Stimulated activated CD4-positive, alpha-beta T cell treated with anti-CD3 and anti-CD28 coated beads, TNF-alpha, amount 100 ng/mL, for 48 hours (primary cell): ENCODE data around the gene NDUFA13.

Experiments
- DNase-seq, 3 donors: peaks; one replicate each; pipeline ENCODE4 v3.0.0-alpha.2; 2020; ENCODE audit warnings: low read depth in 3 of 3

Gene NDUFA13

DNA sequence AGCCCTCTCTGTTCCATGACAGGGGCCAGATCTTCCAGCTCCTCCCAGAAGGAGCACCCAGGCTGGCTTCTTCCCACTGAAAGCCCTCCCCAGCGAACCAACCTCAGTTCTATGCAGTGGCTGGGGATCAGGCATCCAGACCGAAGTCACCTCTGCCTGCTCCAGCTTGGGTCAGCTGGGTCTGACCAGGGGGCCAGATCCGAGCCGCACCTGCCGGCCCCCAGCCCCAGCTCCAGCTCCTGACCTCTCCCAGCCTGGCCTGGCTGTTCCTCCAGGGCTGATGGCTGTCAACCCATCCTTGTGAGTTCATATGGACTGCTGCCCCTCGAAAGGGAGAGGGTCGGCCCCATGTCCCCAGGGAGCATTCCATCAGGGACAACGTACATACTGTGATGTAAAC, 8.7 kb upstream of the NDUFA13 start:
- DNase-seq = no peak

DNA sequence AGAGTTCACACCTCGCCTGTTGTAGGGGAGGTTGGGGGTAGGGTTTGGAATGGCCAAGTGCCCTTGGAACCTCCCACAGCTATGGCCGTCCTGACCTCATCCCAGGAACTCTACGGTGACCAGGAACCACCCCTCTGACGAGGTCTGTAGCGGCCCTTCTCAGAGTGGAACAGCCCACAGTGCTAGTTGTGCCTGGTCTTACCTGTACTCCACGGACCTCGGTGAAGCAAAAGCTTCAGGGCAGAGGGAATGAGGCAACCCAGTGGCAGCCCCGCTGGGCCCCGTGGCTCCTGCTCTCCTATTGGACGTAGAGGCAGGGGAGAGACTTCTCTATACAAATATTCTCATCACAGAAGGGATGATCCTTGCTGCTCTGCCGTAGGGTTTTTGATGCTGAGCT, 7.8 kb upstream of the NDUFA13 start:
- no peak for DNase-seq

DNA sequence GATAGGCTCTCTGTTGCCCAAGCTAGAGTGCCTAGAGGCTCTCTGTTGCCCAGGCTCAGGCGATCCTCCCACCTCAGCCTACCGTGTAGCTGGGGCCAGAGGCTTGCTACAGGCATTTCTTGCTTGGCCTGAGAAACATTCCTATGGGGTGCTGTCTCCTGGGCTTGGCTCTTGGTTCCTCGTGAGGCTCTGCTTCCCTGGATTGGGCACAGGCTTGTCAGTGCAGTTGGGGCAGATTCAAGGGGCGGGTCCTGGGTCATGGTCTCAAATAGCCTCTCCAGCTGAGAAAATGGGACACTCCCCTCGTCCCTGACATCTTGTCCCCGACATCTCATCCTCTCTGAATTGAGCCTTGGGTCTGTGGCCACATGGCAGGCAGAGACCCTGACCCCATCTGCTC, 5.6 kb upstream of the NDUFA13 start:
- DNase-seq = no peak

DNA sequence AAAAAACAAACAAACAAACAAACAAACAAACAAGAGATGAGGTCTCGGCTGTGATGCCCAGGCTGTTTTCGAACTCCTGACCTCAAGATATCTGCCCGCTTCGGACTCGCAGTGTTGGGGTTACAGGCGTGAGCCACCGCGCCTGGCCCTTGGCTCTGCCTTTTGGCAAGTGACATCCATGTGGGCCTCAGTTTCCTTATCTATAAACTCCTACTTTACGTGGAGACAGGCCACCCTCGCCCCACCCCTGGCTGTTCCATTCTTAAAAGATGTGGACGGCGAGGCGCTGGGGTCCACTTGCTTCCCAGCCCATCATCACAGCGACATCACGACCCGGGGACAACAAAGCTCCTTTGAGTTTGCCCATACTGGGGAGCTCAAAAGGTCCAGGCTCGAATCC, 2.3 kb upstream of the NDUFA13 start:
- no peak for DNase-seq

DNA sequence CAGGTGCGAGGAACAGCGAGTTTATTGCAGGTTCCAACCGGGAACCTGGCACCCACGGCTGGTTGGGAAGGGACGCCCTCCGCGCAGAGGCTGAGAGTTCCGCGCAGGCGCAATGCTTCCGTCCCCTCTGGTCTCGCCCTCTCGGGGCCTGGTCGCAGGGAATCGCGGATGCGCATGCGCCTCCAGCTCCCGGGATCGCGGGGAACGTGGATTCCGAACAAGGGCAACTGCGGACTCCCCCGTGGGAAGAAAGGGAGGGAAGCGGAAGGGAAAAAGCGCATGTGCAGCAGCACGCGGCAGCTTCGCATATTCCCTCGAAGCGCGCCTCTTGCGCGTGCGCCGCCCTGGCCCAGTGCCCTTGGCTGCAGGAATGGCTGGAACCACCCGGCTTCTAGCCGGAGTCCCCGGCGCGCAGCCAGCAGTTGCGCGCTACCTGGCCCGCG, 1.8 kb upstream of the NDUFA13 start:
- no peak for DNase-seq

DNA sequence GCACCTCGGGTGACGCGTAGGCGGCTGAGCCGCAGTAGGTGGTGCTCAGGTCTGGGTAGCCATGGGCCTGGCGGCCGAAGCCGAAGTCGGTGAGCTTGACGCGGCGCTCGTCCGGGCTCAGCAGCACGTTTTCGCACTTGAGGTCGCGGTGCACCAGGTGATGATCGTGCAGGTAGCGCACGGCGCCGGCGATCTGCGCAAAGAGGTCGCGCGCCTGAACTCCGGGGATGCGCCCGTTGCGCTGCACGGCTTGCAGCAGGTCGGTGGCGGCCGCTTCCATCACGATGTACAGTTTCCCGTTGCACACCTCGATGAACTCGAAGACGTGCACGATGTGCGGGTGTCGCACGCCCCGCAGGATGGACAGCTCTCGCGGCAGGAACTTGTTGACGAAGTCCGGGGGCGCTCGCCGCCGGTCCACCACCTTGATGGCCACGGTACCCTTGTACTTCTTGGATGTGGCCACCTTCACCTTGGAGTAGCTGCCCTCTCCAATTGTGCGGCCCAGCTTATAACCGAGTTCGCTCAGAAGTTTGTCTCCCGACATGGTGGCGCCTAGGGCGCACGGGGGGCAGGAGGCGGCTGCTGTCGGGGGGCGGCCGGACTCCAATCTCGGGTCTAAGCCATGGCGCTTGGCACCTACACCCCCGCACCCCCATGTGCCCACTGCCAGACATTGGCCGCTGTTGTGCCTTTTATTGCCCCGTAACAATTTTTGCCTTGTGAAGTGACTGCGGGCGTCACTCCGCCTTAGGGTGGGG, 964 bp upstream of the NDUFA13 start, which contains the start of gene TSSK6:
Gene TSSK6, minus strand, starts transcription at position 668 of the 761 bp plus-strand sequence. Its CDS starts 121 bp downstream, at position 547.
- no peak for DNase-seq

DNA sequence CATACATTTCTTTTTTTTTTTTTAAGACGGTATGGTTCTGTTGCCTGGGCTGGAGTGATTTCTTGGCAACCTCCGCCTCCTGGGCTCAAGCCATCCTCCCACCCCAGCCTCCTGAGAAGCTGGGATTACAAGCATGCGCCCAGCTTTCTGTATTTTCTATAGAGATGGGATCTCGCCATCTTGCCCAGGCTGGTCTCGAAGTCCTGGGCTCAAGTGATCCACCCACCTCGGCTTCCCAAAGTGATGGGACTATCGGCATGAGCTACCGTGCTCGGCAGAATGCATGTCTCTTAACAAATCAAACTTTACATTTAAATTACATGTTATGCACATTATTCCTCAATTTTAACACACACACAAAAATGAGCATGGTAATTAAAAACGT, 1.2 kb downstream of the NDUFA13 start:
- no peak for DNase-seq

DNA sequence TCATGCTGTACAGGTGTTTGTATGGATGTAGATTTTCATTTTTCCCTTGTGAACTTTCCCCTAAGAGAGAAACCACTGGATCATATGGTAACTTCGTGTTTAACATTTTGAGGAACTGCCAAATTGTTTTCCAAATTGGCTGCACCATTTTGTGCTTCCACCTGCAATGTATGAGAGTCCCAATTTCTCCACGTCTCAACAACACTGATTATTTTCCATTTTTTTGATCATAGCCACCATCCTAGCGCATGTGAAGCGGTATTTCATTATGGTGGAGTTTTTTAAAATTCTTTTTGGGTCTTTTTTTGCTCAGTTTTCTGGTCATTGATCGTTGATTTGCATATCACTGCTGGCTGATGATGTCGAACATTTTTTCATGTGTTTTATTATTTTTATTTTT, 5.0 kb downstream of the NDUFA13 start:
- DNase-seq = no peak

DNA sequence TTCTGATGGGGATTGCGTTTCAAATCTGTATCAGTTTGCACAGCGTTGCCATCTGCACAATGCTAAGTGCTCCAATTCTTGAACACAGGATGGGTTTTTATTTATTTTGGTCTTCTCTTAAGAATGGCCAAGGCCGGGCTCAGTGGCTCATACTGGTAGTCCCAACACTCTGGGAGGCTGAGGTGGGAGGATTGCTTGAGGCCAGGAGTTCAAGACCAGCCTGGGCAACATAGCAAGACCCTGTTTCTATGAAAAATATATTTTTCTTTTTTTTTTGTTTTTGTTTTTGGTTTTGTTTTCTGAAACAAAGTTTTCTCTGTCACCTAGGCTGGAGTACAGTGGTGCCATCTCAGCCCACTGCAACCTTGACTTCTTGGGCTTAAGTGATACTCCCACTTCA, 7.2 kb downstream of the NDUFA13 start:
- no peak for DNase-seq

DNA sequence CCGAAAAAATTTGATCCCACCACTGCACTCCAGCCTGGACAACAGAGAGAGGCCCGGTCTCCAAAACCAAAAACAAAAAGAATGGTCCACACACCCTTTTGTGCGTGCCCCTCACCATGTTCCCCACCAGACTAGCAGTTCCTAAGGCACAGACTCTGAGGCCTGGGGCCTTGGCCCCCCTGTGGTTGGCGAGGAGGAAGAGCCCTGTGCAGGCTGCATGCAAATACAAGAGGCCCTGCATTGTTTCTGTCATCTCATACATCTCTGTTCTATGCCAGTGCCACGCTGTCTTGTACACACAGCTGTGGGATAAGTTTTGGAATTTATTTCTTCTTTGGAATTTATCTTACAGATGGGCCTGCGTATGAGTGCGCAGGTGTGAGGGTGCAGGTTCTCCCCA, 8.0 kb downstream of the NDUFA13 start:
- DNase-seq = no peak

DNA sequence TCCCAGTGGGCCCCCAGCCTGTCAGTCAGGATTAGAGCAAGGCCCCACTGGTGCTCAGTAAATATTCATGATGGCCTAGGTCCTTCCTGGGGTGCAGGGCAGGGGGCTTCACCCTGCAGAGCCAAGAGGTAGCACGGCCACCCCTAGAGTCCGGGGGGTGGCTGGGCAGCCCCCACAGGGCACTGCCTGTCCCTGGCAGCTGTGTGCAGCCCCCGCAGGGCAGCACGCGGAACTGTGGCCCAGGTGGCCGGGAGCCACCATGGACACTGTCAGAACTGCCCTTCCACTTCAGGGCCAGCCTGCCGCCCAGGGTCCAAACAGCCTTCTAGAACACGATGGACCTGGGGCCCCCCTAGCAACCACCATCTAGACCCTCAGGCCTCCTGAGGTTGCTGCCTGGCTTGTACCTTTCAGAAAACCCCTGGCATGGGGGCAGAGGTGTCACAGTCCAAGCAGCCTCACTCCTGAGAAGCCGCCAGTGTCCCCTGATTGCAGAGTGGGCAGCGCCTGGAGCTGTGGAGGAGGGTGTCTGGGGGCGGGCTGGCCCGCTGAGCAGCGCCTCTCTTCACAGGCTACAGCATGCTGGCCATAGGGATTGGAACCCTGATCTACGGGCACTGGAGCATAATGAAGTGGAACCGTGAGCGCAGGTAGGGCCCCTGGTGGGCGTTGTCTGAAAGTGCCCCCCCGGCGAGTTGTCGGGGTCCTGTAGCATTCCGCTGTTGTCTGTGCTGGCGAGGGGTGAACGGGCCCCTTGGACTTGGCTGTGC, 9.8 kb downstream of the NDUFA13 start:
- DNase-seq = no peak

DNA sequence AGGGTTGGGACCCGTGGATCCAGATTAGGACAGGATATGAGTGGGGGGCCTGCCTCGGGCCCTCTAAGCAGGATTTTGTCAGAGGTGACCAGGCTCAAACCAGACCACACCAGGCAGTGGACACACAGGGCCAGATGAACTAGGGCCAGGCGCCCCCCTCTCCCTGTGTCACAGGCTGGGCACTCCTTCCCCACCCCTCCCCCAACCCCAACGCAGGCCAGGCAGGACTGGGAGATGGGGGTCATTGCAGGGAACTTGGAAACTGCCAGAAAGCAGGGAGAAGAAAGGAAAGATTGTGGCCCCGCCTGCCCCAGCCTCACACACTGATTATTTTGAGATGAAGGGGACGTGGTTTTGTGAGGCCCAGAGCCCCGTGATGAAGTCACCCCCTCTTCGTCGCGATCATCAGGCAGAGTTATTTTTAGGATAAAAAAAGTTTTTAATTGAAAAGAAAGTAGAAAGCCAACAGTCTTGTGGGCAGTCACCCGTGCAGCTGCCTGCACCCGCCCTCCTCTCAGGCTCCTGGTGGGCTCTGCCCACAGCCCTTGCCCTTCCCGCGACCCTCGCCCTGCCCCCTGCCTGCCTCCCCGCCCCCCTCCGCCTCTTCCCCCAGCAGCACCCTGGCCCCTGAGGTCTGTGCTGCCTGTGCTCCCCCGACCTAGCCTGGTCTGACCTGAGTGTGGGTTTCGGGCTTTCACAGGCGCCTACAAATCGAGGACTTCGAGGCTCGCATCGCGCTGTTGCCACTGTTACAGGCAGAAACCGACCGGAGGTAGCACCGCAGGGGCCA, 10.8 kb downstream of the NDUFA13 start:
- DNase-seq = no peak

DNA sequence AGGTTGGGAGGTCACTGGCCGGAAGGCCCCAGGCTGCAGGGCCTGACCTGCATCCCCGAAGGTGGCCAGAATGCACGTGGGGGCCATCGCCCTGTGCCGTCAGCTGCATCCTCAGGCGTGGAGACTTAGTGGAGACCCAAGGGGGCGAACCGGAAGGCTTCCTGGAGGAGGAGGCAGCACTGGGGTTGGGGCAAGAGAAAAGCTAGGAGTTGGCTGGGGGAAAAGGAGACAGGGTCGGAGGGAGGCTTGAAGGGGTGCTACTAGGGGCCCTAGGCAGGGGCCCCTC, 11.3 kb downstream of the NDUFA13 start:
- no peak for DNase-seq

DNA sequence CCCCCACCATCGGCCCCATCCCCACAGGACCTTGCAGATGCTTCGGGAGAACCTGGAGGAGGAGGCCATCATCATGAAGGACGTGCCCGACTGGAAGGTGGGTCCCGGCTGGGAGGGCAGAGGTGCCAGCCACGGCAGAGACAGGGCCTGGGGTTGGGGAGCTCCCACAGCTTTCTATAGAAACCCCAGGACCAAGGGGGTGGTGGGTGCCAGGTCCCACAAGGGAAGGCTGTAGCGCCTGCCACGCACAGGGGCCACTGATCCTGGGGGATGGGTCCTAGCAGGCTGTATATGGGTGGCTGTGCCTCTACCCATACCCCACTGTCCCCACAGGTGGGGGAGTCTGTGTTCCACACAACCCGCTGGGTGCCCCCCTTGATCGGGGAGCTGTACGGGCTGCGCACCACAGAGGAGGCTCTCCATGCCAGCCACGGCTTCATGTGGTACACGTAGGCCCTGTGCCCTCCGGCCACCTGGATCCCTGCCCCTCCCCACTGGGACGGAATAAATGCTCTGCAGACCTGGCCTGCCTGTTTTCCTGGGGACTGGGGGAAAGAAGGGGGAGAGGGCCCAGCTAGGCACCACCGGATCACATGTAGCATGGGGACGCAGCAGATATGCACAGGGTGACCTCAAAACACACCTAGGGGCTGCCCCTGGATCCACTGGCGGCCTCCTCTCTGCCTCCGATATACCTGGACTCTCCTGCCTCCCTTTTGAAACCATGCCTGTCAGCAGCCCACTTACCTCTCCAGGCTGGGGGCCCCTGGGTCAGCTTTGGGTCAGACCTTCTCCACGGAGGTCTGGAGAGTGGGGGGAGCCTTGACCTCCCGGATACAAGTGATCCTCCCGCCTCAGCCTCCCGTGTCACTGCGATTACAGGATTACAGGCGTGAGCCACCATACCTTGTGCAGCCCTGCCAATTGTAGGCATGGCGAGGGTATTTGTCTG, 11.9 kb downstream of the NDUFA13 start:
- DNase-seq = no peak

DNA sequence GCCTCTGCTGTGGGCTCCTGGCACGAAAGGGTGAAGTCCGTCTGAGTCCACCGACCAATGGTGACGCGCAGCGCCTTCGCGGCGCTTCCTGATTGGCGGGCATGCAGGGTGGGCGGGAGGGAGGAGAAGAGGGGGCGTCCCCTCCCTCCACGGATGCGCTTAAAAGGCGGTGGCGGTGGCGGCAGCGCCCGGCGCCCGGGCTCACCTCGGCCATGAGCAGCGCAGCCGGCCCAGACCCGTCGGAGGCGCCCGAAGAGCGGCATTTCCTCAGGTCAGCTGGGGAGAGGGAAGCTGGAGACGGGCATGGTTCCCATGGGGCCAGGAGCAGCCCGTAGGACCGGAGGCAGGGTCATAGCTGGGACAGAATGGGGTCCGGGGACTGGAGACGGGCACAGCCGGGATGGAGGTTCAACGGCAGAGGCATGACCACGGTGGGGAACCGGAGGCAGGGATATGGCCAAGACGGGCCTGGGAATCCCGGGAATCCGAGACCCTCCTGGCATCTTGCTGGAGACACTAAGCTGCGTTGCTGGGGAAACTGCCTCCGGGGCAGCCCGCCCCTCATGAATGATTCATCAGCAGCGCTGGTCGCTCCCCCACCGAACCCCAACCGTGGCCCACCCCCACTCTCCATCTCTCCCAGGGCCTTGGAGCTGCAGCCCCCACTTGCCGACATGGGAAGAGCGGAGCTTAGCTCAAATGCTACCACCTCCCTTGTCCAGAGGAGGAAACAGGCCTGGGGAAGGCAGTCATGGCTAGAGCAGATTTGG, 12.9 kb downstream of the NDUFA13 start, which contains the start of gene YJEFN3:
Gene YJEFN3, plus strand, starts transcription at position 191 of the 770 bp plus-strand sequence. Its CDS starts 22 bp downstream, at position 213.
- DNase-seq = no peak

DNA sequence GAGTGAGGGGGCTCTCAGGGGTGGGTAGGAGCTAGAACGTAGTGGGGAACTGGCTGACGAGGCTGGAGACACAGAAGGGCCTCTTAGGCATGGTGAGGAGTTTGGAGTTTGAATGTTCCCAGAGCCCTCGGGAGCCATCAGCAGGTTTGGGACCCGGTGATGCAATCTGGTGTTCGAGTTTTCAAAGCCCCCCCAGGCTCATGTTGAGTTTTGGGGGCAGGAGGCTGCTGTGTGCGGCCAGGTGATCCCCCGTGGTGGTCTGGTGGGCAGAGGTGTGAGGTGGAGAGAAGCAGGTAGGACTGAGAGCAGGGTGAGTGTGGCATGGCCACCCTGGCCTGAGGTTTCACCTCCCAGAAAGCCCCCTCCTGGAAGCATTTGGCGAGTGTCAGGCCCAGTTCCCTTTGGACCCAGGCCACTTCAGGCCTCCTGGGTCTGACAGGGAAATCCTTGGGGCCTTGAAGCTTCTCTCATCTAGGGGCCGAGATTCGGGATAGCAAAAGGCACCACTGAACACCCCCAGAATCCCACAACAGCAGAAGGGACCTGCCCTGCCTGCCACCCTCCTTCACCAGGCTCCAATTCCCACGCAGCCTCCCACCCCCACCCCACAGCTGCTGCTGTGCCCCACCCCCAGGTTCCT, 13.9 kb downstream of the NDUFA13 start:
- DNase-seq = no peak

DNA sequence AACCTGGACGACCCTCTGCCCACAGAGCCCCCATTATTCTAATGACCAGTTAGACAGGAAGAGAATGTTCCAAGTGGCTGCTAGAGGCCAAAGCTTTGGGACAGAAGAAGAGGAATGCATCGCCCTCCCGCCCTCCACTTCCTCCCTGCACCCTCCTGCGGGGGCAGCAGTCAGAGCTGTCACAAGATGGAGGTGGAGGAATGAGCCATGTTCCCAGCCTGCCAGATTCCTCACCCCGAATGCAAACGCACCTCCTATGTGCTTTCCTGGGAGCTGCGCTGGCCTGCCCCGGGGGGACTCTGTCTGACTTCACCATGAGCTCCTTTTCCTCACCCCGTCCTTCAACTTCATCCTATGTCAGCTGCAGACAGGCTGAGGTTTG, 14.4 kb downstream of the NDUFA13 start:
- DNase-seq = no peak

DNA sequence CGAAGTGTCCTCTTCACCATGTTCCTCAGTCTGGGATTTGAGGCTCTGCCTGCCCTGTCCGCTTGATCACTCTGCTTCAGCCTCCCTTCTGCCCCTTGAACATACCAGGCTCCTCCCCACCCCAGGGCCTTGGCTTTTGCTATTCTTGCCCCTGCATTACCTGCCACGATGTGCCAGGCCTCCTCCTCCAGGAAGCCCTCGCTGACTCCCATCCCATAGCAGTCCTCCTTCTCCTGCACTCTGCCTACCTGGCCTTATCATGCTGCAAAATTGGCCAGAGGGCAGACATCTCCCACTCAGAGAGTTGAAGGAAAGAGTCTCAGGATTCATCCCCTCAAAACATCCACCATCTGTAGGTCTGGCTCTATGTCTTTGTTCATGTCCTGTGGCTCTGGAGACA, 14.9 kb downstream of the NDUFA13 start:
- no peak for DNase-seq

DNA sequence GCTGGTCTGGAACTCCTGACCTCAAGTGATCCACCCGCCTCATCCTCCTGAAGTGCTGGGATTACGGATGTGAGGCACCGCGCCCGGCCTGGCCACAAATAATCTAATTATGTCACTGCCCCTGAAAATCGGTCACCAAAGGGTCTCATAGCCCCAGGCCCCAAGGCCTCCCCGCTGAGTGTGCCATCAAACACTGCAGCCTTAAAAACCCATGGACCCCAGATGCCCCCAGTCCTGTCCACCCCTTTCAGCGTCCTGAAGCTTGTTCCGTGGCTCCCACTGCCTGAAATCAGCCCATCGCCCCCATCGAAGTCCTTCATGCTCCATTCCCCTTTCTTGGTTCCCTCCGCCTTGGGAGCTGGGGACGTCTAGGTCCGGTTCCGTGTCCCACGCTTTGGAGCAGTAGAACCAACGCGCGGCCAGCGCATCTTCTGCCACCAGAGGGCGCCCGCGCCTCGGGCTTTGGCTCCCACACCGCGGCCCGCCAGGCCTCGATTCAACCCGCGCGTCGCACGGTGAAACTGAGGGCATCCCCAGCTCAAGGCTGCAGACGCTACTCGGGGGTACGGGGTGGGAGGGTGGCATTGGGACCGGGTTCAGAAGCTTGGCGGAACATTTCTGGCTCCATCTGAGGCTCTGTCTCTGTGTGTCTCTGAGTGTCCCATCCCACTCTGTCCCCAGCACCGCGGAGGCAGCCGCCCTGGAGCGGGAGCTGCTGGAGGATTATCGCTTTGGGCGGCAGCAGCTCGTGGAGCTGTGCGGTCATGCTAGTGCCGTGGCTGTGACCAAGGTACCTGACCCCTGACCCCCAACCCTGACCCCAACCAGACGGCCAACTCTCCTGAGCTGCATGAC, 16.2 kb downstream of the NDUFA13 start:
- DNase-seq = peak; percentile 69 to 83 (median 82)
